HEK293 (cell line): Measurements from ENCODE around the gene ANO1.

Experiments
- CTCF ChIA-PET: fragments of 350-600 bp; formaldehyde crosslinking; extraction: SDS; loops from one replicate; lab custom pipeline; 2021; ENCODE audit warnings: antibody characterized with exemption; lab: Yijun Ruan, JAX
- POLR2A ChIA-PET: fragments of 300-600 bp; formaldehyde crosslinking; extraction: SDS; loops from one replicate; lab custom pipeline; 2020; ENCODE audit warnings: antibody characterized with exemption, inconsistent platforms; lab: Yijun Ruan, JAX
- H3K27ac ChIP-seq: fragments of 200-500 bp; sonication (Bioruptor generic); 2 replicates; pipeline ENCODE4 v1.5.1; 2014; ENCODE audit warnings: low read depth, low read length, control low read depth, inconsistent platforms; ENCODE audit errors: extremely low read depth
- H3K36me3 ChIP-seq, 2 experiments: fragments of 200-500 bp in 1 of 2; sonication (Bioruptor generic) in 1 of 2; 1 replicate in 1 of 2; 2 replicates in 1 of 2; pipeline ENCODE4 v1.5.1; 2014 to 2017; ENCODE audit warnings: inconsistent platforms in 2 of 2, low read length in 2 of 2; ENCODE audit not compliant: control insufficient read depth in 2 of 2, insufficient read depth in 1 of 2
- H3K4me1 ChIP-seq: fragments of 200-500 bp; sonication (Bioruptor generic); 2 replicates; pipeline ENCODE4 v1.5.1; 2014; ENCODE audit warnings: mild to moderate bottlenecking, low read length, inconsistent platforms; ENCODE audit not compliant: control insufficient read depth, insufficient read depth
- H3K4me3 ChIP-seq: 2 replicates; pipeline ENCODE4 v1.5.1; 2011; ENCODE audit warnings: low read depth, mild to moderate bottlenecking, control low read depth, low read length, moderate library complexity
- H3K9me3 ChIP-seq: fragments of 200-500 bp; sonication (Bioruptor generic); 2 replicates; pipeline ENCODE4 v1.5.1; 2014; ENCODE audit warnings: low read depth, low read length, inconsistent platforms; ENCODE audit not compliant: control insufficient read depth, insufficient read depth
- GLIS1 ChIP-seq: fragments of 450-650 bp; formaldehyde crosslinking; IDR thresholded peaks from 2 replicates; pipeline ENCODE4 v1.5.1; 2016; ENCODE audit warnings: missing biosample characterization, missing genetic modification characterization
- PRDM1 ChIP-seq: fragments of 450-650 bp; formaldehyde crosslinking; IDR thresholded peaks from 2 replicates; pipeline ENCODE4; 2016; ENCODE audit warnings: missing biosample characterization, missing genetic modification characterization
- RBAK ChIP-seq: fragments of 450-650 bp; formaldehyde crosslinking; IDR thresholded peaks from 2 replicates; pipeline ENCODE4 v1.5.1; 2016; ENCODE audit warnings: missing biosample characterization, missing genetic modification characterization
- SALL2 ChIP-seq: fragments of 450-650 bp; formaldehyde crosslinking; IDR thresholded peaks from 2 replicates; pipeline ENCODE4 v1.5.0; 2017; ENCODE audit warnings: missing biosample characterization, mild to moderate bottlenecking, missing genetic modification characterization, borderline replicate concordance
- SP2 ChIP-seq: fragments of 450-650 bp; formaldehyde crosslinking; IDR thresholded peaks from 2 replicates; pipeline ENCODE4 v1.5.1; 2016; ENCODE audit warnings: missing biosample characterization, missing genetic modification characterization
- WT1 ChIP-seq: fragments of 450-650 bp; formaldehyde crosslinking; IDR thresholded peaks from 2 replicates; pipeline ENCODE4 v1.5.1; 2016; ENCODE audit warnings: missing biosample characterization, missing genetic modification characterization
- ZBTB49 ChIP-seq: fragments of 450-650 bp; formaldehyde crosslinking; IDR thresholded peaks from 2 replicates; pipeline ENCODE4 v1.5.1; 2016; ENCODE audit warnings: missing biosample characterization, missing genetic modification characterization, low read depth
- ZBTB6 ChIP-seq: fragments of 450-650 bp; formaldehyde crosslinking; IDR thresholded peaks from 2 replicates; pipeline ENCODE4 v1.5.1; 2017; ENCODE audit warnings: missing biosample characterization, missing genetic modification characterization
- ZNF266 ChIP-seq: fragments of 450-650 bp; formaldehyde crosslinking; IDR thresholded peaks from 2 replicates; pipeline ENCODE4 v1.5.1; 2016; ENCODE audit warnings: missing biosample characterization, missing genetic modification characterization, low read depth
- ZNF274 ChIP-seq, 2 experiments: fragments of 200-500 bp in 1 of 2; fragments of 450-650 bp in 1 of 2; sonication (Bioruptor generic) in 1 of 2; formaldehyde crosslinking in 1 of 2; IDR thresholded peaks; 2 replicates each; pipeline versions ENCODE4 v1.5.1 to v1.6.1; 2014 to 2016; ENCODE audit warnings: borderline replicate concordance in 1 of 2, inconsistent platforms in 1 of 2, low read length in 1 of 2, missing biosample characterization in 1 of 2, missing genetic modification characterization in 1 of 2
- ZNF362 ChIP-seq: fragments of 450-650 bp; formaldehyde crosslinking; IDR thresholded peaks from 2 replicates; pipeline ENCODE4 v1.5.1; 2016; ENCODE audit warnings: missing biosample characterization, missing genetic modification characterization
- ZNF473 ChIP-seq: fragments of 450-650 bp; formaldehyde crosslinking; IDR thresholded peaks from 2 replicates; pipeline ENCODE4 v1.5.1; 2017; ENCODE audit warnings: missing biosample characterization, missing genetic modification characterization
- ZNF488 ChIP-seq: fragments of 450-650 bp; formaldehyde crosslinking; IDR thresholded peaks from 2 replicates; pipeline ENCODE4 v1.5.1; 2016; ENCODE audit warnings: missing biosample characterization, missing genetic modification characterization
- ZNF501 ChIP-seq: fragments of 450-650 bp; formaldehyde crosslinking; IDR thresholded peaks from 2 replicates; pipeline ENCODE4 v1.5.1; 2016; ENCODE audit warnings: missing biosample characterization, missing genetic modification characterization
- ZNF513 ChIP-seq: fragments of 450-650 bp; IDR thresholded peaks from 2 replicates; pipeline ENCODE4 v1.5.1; 2018; ENCODE audit warnings: missing biosample characterization, missing genetic modification characterization
- ZNF549 ChIP-seq: fragments of 450-650 bp; IDR thresholded peaks from 2 replicates; pipeline ENCODE4 v1.5.1; 2018; ENCODE audit warnings: missing biosample characterization, missing genetic modification characterization, mild to moderate bottlenecking, inconsistent platforms, moderate library complexity
- ZNF768 ChIP-seq: fragments of 450-650 bp; formaldehyde crosslinking; IDR thresholded peaks from 2 replicates; pipeline ENCODE4 v1.5.1; 2018; ENCODE audit warnings: missing biosample characterization, mild to moderate bottlenecking, missing genetic modification characterization
- ZNF792 ChIP-seq: fragments of 450-650 bp; formaldehyde crosslinking; IDR thresholded peaks from 2 replicates; pipeline ENCODE4 v1.5.1; 2016; ENCODE audit warnings: missing biosample characterization, missing genetic modification characterization
- ZNF843 ChIP-seq: fragments of 450-650 bp; formaldehyde crosslinking; IDR thresholded peaks from 2 replicates; pipeline ENCODE4 v1.5.1; 2016; ENCODE audit warnings: missing biosample characterization, missing genetic modification characterization

The ANO1 gene

GRCh38 chr11:70144262-70144661, 66.1 kb downstream of the ANO1 start:
- no peak overlapping the region for H3K4me3 ChIP-seq
- POLR2A ChIA-PET, result no interaction called here
- no peaks in the 10 kb centered on the region for H3K4me1 ChIP-seq
- no peak overlapping the region for H3K27ac ChIP-seq
- H3K36me3 ChIP-seq, result no peaks in the 10 kb centered on the region
- H3K9me3 ChIP-seq, result no peaks in the 10 kb centered on the region
- CTCF ChIA-PET, result no interaction called here
- TF ChIP-seq SP2, result no peak
- TF ChIP-seq WT1, result no peak
- TF ChIP-seq ZNF513, result no peak

GRCh38 chr11:70145071-70145470, 67.0 kb downstream of the ANO1 start:
- H3K36me3 ChIP-seq, result no peaks in the 10 kb centered on the region
- H3K27ac ChIP-seq, result no peak overlapping the region
- POLR2A ChIA-PET, result no interaction called here
- no peaks in the 10 kb centered on the region for H3K9me3 ChIP-seq
- H3K4me3 ChIP-seq, result no peak overlapping the region
- TF ChIP-seq ZNF488 (no peak), ZNF274 (IDR thresholded peaks at IDR 0.05; ENCODE audit: low read length) (no peak), ZNF274 (tag by site-specific recombination; IDR thresholded peaks at IDR 0.05; ENCODE audit: borderline replicate concordance) (no peak), ZNF501 (tag by site-specific recombination) (no peak), ZNF266 (tag by site-specific recombination) (no peak), ZNF843 (tag by site-specific recombination) (no peak), ZNF792 (no peak), ZNF549 (tag by site-specific recombination) (no peak), ZBTB49 (tag by site-specific recombination) (no peak), SALL2 (no peak), ZNF473 (tag by site-specific recombination) (no peak), ZBTB6 (no peak), RBAK (no peak), GLIS1 (tag by site-specific recombination) (no peak), ZNF362 (tag by site-specific recombination) (no peak), ZNF768 (no peak), PRDM1 (tag by site-specific recombination) (no peak)
- H3K4me1 ChIP-seq, result no peaks in the 10 kb centered on the region
- CTCF ChIA-PET, result interaction anchor here (0.9 to 1.6 kb wide), 2 partner anchors 13 to 235 kb away, joined by 4 read pairs; no protein-coding TSS in a partner anchor
